NCI-H526 (cell line): Measurements from ENCODE around the gene PADI4.
"Not testable (repeated sequence)": the region's sequence is repeated elsewhere in the genome, so short reads cannot be mapped to it uniquely, and the experiment has no call there.

Source experiments
- DNase-seq, 2 experiments: peaks; one replicate each; lab custom pipeline; 2025; lab: John Stamatoyannopoulos, UW

Gene PADI4

DNA sequence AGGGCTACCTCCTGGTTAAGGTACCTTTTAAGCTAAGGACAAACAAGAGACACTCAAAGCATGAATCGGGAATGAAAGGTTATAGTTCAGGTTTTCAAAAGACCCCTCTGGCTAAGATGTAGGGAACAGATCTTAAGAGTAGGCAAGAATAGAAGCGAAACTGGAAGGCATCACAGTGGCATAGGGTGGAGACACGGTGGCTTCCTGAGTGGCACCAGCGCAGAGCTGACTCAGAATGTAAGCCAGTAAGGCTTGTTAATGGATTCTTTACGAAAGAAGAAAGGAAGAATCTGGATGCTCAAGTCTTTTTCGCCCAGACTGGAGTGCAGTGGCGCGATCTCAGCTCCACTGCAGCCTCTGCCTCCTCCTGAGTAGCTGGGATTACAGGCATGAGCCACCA is 85.2 kb downstream of the PADI4 start:
- no peak for DNase-seq

DNA sequence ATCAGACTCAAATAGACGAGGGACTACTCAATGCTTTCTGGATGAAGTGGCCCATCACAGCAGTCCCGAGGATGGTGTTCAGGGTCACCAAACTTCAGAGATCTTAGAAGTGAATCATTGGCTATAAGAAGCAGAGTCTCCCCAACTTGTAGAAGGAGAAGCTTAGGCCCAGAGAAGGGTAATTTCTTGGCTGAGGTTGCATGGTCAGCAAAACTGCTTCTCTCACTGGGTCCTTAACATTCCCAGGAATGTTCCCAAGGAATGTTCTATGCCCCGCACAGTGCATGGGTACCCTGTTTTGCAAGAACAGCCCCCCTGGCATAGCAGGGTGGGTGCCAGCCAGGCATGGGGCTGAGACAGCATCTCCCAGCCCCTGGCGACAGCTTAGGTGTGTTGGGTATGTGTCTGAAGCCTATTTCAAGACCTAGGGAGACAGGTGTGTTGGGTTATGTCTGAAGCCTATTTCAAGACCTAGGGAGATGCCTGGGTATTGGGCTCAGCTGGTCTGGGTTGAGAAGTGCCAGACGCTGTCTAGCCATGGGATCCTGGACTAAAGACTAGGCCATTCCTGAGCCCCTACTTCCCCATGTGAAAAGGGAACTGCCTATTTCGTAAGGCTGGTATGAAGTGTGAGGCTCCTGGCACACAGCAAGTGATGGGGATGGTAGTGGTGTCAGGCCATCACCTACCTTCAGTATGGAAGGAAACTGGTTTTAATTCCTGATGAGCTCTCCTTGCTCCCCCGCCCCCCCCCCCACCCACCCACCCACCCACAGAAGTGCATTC is 90.1 kb downstream of the PADI4 start:
- no peak for DNase-seq

DNA sequence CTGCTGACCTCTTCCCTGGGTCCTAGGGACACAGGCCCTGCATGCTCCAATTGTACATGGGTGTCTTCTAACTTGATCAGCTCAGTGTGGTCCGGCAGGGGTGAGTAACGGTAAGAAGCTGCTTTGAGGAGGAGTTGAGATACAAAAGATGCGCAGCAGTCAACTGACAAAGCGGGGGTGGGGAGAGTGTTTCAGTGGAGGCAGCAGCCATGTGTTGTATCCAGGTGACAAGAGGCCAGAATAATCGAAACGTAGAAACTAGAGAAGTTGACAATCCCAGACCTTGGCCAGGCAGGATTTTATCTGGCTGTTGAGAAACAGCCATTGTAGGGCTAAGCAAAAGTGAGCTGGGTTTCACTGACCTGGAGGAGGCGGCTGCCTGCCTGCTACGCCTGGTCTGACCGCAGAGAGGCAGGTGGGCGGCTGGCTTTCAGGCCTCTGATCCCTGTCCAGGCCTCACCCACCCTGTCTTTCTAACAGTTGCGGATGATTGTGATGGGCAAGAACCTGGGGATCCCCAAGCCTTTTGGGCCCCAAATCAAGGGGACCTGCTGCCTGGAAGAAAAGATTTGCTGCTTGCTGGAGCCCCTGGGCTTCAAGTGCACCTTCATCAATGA is 92.8 kb downstream of the PADI4 start:
- no peak for DNase-seq

DNA sequence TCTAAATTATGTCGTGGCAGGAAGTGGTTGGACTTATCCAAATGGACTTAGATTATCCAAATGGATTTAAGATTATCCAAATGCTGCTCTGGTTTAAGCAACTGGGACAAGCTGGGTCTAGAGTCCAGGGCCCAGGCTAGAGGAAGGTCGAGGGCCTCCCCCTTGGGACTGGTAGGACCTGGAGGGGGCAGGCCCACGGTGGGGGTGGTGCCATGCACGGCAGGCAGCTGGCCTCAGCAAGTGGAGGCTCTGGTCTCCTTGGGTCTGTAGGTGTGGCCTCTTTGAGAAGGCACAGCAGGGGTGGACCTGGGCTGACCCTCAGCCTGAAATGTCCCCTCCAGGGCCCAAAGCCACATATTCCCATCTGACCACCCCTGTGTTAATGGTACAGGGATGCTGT is 93.8 kb downstream of the PADI4 start:
- no peak for DNase-seq

DNA sequence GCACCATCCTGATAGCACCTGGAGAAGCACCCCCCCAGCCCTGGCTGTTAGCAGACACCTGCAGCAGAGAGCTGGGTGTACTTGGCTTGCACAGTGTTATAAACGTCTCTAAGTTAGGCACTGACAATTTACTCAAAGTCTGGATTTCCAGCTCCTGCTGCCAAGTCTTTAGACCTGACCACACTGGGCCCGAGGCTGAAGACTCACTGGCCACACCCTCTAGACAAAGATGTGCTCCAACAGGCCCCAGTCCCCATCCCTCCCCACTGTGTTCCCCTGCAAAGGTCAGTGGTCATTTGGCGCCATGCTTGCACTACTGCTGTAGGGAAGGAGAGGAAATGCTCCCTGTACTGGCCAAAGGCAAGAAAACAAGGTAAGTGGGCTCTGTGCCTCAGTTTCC is 95.1 kb downstream of the PADI4 start:
- no peak for DNase-seq

DNA sequence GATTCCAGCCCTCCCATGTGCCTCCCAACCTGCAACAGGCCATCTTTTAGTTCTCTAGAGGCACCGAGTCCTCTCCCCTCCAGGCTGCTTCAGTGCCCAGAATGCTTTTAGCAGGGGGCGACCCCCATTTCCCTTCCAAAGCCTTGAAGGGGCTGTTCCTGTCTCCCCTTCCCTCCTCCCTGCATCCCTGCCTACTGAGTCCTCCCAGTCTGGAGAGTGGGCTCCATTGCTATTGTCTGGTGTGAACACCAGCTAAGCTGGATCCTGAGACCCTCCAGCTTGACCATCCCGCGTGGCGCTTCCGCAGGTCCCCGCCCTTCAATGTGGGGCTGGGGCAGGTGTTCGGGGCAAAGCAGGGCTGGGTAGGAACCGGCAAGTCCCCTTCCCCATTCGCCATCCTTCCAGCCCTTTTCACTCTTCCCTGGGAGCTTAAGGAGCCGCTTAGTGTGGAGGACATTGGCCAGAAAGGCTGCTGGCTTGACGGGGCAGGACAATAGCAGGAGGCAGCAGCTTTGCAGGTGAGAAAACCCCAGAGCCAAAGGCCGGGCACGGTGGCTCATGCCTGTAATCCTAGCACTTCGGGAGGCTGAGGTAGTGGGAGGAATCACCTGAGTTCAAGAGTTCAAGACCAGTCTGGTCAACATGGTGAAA is 96.2 kb downstream of the PADI4 start:
- no peak for DNase-seq

DNA sequence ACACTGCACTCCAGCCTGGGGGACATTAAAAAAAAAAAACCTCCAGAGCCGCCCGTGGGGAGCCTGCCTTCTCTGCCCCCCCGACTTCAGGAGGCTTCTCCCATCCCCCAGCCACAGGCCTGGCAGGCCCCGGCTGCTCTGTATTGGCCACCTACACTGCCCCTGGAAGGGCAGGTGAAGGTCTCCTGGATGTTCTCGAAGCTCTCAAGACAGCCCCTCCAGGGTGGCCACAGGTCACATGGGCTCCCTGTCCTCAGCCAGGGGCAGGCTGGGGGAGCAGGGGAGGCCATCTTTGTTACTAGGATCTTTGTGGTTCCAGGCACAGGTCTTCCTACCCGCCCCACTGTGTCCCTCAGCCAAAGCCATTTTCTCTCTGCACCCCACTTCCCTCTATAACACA is 96.8 kb downstream of the PADI4 start:
- DNase-seq = no peak

DNA sequence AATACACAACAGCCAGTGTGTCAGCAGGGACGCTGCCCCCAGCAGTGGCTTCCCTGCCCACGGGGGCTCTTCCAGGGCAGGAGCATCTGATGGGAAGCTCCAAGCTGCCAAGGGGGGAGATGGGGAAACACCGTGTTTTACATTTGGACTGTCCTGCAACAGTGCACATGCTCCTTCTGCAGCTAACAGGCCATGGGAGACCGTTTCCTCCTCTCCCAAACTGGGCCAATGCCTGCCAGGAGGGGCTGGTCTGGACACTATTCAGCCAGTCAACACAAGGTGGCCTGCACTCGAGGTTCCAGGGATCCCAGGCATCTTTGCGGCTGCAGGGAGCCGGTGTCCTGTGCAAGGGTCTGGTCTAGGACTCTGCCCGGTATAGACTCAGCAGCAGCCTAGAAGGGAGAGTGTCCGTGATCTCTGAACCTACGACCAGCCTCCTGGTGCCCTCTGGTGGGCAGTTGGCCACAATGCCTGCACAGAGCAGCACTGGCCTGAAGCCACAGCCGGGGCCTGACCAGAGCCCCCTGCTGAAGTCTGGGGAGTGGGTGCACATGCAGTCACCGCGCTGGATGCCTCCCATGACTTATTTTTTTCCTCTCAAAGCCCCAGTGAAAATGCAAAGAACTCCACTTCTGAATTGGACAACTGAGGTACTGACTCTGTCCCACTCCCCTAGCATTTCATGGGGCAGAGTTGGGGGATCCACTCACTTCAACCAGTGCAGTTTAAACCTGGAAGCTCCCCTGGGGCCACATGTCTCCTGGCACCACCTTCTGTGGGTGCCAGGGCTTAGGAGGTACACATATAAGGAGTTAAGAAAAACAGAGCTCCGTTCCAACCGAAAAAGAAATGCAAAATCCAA is 98.1 kb downstream of the PADI4 start:
- peak in 1 of 2 experiments; percentile 68 for DNase-seq

DNA sequence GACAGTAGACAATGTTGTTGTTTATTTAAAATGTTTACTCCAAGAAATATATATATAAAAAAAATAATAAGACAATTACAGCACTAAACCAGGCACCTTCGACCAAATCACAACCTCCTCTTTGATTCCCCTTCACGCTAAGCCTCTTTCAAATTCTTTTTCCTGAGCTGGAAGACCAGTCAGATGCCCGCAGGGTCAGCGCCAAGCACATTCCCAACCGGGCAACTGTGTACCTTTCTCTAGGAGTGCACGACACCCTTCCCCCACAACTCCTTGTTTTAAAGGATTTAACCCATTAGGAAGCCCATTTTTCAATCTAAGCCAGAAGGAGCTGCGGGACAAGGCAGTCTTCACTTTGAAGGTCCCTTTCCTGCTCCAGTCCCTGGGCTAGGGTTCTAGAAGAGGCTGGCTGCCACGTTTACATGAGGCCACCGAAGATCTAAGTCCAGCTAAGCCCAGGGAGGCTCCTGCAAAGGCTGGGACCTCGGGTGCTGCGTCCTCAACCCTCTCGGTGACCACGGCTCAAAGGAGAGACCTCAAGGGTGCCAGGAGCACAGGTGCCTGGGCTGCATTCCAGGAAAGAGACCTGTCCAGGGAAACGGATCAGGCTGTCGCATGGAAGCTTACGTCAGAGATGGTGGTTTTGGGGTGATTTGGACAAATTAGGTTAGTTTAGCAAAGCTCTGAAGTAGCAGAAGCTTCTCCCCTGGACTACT is 98.9 kb downstream of the PADI4 start:
- DNase-seq = not testable (repeated sequence)

DNA sequence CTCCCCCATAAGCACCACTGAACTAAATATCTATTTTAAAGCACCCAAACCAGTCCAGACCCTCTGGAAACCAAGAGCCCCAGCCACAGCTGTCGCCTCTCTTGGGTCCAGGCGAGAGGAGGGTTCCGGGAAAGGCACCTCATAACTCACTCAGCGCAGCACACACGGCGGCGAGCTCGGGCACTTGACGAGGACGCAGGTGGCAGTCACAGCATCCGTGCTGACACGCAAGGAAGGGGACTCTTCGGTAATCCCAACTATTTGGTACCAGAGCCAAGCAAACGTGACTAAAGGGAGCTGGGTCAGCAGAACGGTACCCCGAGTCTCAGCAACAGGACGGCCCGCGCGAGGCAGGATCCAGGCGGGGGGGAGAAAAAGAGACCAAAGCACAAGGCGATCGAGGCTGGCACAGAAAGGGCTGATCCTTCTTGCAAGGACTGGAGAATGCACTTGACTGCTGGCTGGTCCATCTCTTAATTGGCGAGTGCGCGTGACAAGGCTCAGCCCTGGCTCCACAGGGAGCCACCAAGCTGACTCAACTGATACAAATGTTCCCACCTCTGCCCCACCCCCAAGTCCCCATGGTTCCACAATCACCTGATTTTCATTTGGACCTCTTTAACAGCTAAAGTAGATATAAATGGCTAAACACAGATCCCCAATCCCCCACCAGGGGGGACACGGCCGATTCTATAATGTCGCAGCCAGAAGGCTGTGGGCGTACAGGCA is 100.0 kb downstream of the PADI4 start:
- DNase-seq = not testable (repeated sequence)

DNA sequence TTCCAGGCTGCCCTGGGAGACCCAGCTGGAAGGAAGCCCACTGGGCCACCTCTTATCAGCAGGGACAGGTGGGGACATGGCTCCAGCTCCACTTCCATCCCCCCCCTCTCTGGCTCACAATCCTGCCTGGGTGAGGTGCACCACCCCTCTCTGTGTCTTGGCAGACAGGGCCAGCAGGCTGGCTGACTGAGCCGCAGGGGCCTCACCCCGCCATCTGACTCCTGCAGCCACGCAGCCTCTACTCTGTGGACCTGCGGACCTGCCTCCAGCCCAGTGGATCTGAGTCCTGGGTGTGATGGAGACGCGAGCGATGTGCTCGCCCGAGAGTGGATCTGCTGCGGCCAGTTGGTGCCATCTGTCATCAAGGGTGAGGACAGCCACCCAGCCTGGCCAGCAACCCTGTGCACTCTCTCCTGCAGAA is 101.4 kb downstream of the PADI4 start:
- DNase-seq = no peak

DNA sequence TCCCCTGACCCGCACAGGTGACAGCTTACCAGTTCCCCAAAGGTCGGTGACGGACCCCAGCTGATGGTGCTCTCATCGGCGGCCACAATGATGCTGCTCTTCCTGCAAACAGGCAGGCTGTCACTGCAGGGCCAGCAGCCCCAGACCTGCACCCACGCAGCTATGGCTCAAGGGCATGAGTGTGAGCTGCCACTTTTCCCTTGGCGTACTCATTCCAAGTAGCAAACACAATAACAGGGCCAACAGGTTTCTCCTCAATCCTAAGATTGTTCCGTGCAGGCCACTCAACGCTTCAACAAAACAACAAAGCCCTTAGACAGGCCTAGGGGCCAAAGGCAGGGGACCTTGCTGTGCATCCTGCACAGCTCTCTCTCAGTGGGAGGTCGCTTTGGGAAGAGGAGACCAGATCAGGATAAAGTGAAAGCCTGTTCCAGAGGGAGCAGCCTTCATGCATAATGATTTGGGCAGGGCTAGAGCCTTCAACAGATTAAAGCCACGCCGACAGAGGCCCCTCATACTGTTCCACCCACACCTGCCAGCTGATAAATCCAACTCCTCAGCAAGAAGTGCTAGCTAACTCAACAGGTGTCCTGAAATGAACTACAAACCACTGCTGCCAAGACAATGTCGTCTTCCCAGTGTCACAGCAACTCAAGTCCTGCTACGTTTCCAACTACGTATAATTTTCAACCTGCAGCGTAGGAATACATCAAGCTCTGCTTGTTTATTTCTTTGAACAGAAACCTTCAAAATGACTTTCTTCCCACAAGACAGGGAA is 104.3 kb downstream of the PADI4 start:
- DNase-seq = no peak
